A673 (cell line): ENCODE measurements around the gene MAP2K6. TPM values are rescaled to one million over a fixed set of nuclear protein-coding genes. Genes with fewer than 3 reads are reported as not detected.

ENCODE experiments used
- BruUV-seq: library from RNA; stranded (reverse); fragments of 400-500 nt; replicated peaks from 2 replicates; lab custom pipeline; 2021; lab: Mats Ljungman, UMichigan
- CTCF ChIA-PET: fragments of 300-600 bp; sonication (Branson Sonifier 250); formaldehyde crosslinking; loops from one replicate; lab custom pipeline; 2022; ENCODE audit warnings: antibody characterized with exemption; lab: Charles Lee
- POLR2A ChIA-PET: fragments of 300-600 bp; sonication (Branson Sonifier 250); formaldehyde crosslinking; loops from one replicate; lab custom pipeline; 2022; ENCODE audit warnings: antibody characterized with exemption; ENCODE audit not compliant: low non-redundant PET; lab: Charles Lee
- DNase-seq: peaks from one replicate; pipeline ENCODE4 v3.0.0-alpha.2; 2015; ENCODE audit warnings: low spot score
- H3K27ac ChIP-seq: fragments of 200-600 bp; sonication (generic); 2 replicates; pipeline ENCODE4 v1.5.1; 2016; ENCODE audit warnings: mixed run types, low read depth, mild to moderate bottlenecking, mixed read lengths, antibody characterized with exemption, low read length; ENCODE audit not compliant: poor library complexity, severe bottlenecking
- H3K27me3 ChIP-seq: fragments of 200-600 bp; sonication (generic); replicated peaks from 2 replicates; pipeline ENCODE4 v1.6.1; 2017; ENCODE audit warnings: mixed run types, low read depth, mild to moderate bottlenecking, mixed read lengths, antibody characterized with exemption, low read length; ENCODE audit not compliant: insufficient read depth, poor library complexity
- H3K36me3 ChIP-seq: fragments of 200-600 bp; sonication (generic); 2 replicates; pipeline ENCODE4 v1.6.1; 2016; ENCODE audit warnings: mixed run types, mild to moderate bottlenecking, mixed read lengths, antibody characterized with exemption, low read length; ENCODE audit not compliant: insufficient read depth, poor library complexity, severe bottlenecking
- H3K4me1 ChIP-seq: fragments of 200-600 bp; sonication (generic); 2 replicates; pipeline ENCODE4 v1.6.1; 2017; ENCODE audit warnings: mixed run types, mild to moderate bottlenecking, mixed read lengths, antibody characterized with exemption, low read length; ENCODE audit not compliant: insufficient read depth, poor library complexity, severe bottlenecking
- H3K4me3 ChIP-seq: fragments of 200-600 bp; sonication (generic); 2 replicates; pipeline ENCODE4 v1.5.1; 2016; ENCODE audit warnings: low read depth, mixed run types, mild to moderate bottlenecking, mixed read lengths, low read length; ENCODE audit not compliant: poor library complexity, severe bottlenecking
- H3K9me3 ChIP-seq: fragments of 200-600 bp; sonication (generic); 2 replicates; pipeline ENCODE4 v1.6.1; 2016; ENCODE audit warnings: mixed run types, low read depth, mild to moderate bottlenecking, mixed read lengths, antibody characterized with exemption, low read length; ENCODE audit not compliant: poor library complexity, severe bottlenecking
- CTCF ChIP-seq: fragments of 300-800, 200-600 bp; sonication (generic); conservative IDR thresholded peaks from 2 replicates; pipeline ENCODE4 v1.5.1; 2017; ENCODE audit warnings: low read depth, mild to moderate bottlenecking, antibody characterized with exemption, low read length, moderate library complexity, mixed read lengths
- EZH2 ChIP-seq: fragments of 200-600 bp; sonication (generic); IDR thresholded peaks from 2 replicates; pipeline ENCODE4 v1.6.1; 2017; ENCODE audit warnings: borderline replicate concordance, low read depth, mild to moderate bottlenecking, mixed read lengths, antibody characterized with exemption, low read length; ENCODE audit not compliant: poor library complexity, severe bottlenecking
- intact Hi-C: fragments of 100-400 bp; cut with micrococcal nuclease; formaldehyde crosslinking; loops from one replicate; pipeline ENCODE4 v1.10.0; 2022; ENCODE audit not compliant: unreplicated experiment
- total RNA-seq: library from RNA; stranded (reverse); gene quantifications from 2 replicates; pipeline ENCODE4 v1.2.3, GENCODE V29; 2021

The MAP2K6 gene
- total RNA-seq, 1 experiment from 2014 or later: 14.1 TPM

DNA sequence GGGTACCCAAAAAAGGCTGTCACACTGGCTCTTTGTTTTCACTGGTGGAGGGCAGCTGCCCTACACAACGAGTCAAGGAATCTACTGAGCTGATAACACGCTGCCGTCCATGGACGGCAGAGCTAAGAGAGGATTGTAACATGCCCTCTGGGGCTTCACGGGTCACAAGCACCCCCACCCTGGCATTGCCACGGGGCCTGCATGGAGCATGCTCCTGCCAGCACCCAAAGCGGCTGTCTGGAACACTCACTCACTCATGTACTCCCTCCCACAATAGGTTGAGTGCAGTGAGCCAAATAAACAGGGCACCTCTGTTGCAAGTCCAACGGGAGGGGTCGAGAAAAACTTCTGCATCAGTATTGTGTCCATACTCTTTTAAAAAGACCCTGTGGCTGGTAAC, 181.6 kb downstream of the MAP2K6 start:
- Histone ChIP-seq H3K27me3 (peaks cover 4% of the 10 kb centered on the region), H3K27ac (no peak overlapping the region), H3K9me3 (no peaks in the 10 kb centered on the region), H3K36me3 (no peaks in the 10 kb centered on the region), H3K4me1 (no peaks in the 10 kb centered on the region), H3K4me3 (no peak overlapping the region)
- intact Hi-C loops: no loop called here
- DNase-seq: no peak
- TF ChIP-seq CTCF (no peak), EZH2 (no peak)
- no TSS peak for BruUV-seq
- ChIA-PET CTCF (no interaction called here), POLR2A (no interaction called here)

GRCh38 chr17:69597898-69598692, 183.6 kb downstream of the MAP2K6 start:
- ChIA-PET CTCF (no interaction called here), POLR2A (no interaction called here)
- no peaks in the 10 kb centered on the region for H3K9me3 ChIP-seq
- peaks cover 4% of the 10 kb centered on the region for H3K27me3 ChIP-seq
- no peak overlapping the region for H3K4me3 ChIP-seq
- H3K27ac ChIP-seq: no peak overlapping the region
- BruUV-seq: no TSS peak
- no peaks in the 10 kb centered on the region for H3K4me1 ChIP-seq
- TF ChIP-seq CTCF (no peak), EZH2 (no peak)
- H3K36me3 ChIP-seq: no peaks in the 10 kb centered on the region
- intact Hi-C loops: no loop called here
- no peak for DNase-seq

DNA sequence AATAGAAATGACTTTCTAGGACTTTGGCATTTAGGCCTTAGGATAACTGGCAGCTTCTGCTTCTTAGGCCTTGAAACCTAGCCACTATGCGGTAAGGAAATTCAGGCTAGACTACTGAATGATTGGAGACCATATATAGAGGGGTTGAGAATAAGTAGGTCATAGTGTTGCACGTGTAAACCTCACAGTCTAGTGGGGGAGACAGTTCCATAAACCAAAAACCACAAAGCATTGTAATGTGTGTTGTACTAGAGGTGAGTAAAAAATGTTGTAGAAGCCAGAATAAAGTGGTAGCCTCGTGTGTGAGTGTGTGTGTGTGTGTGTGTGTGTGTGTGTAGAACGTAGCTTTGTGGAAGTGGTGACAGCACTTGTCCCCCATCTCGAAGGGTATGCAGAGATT, 188.5 kb downstream of the MAP2K6 start:
- intact Hi-C loops: no loop called here
- Histone ChIP-seq H3K4me1 (peaks cover 12% of the 10 kb centered on the region), H3K27ac (no peak overlapping the region), H3K36me3 (no peaks in the 10 kb centered on the region), H3K27me3 (no peaks in the 10 kb centered on the region), H3K4me3 (no peak overlapping the region), H3K9me3 (no peaks in the 10 kb centered on the region)
- ChIA-PET POLR2A (no interaction called here), CTCF (no interaction called here)
- TF ChIP-seq CTCF (no peak), EZH2 (no peak)
- BruUV-seq: no TSS peak
- no peak for DNase-seq

Other genes with a start within 250 kb of the MAP2K6 start
- 0.42 and 0.47 TPM in 2 replicates for gene ABCA10, start 185.9 kb upstream of the MAP2K6 start, total RNA-seq
- 11.7 and 14.7 TPM in 2 replicates for gene ABCA5, start 87.6 kb upstream of the MAP2K6 start, total RNA-seq